ENCODE results near the gene CNTROB. TPM values are rescaled to one million over a fixed set of nuclear protein-coding genes. Genes with fewer than 3 reads are reported as not detected.

The CNTROB gene
- total and polyA plus RNA-seq, 9 donors = 15.0 to 27.3 (median 25.3) TPM

DNA sequence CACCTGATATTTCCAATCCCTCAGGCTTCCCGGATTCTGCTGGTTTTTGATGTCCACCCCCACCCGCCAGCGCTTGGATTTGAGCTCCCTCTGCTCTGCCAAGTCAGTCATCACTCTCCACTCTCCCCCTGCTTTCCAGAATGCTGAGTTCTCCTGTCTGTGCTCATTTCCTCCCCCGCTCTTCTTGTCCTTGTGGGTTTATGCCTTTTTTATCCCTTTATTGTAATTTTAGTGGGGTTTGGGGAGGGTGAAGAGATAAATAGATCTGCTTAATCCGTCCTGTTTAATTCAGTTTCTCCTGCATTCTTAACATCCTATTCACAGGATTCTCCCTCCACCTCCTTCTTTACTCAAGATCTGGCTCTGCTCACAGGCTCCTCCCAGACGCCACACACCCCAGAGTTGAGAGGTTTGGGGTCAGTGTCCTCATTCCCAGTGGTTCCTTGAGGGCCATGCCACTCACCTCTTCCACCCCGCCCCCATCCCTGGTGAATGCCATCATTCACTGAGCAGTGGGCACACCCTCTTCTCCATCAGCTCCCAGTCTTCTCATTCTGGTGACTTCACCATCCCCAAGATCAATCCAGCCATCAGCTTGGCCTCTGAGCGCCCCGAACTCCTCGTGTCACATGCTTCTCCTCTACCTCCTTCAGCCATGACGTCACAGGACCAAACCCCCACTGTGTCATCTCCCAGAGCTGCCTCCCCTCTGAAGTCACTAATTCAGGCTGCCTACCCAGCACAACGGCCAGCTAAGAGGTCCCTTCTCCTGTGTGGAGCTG lies 55.3 kb downstream of the CNTROB start:
- intact Hi-C loops (cut with DNase I) = loop anchor here (5.0 to 10.0 kb wide), 7 partner anchors 63 to 253 kb away; partner anchors contain the start of gene KCNAB3 (in 1 of the 4)
- WGBS, 3 donors = 39 to 43% (median 42%) methylated on average over 12 of the region's 12 CpGs
- no peaks in the 10 kb centered on the region for H3K27me3 ChIP-seq
- H3K27ac ChIP-seq = no peak overlapping the region
- TF ChIP-seq EP300 (IDR thresholded peaks at IDR 0.05) = no peak
- TF ChIP-seq, protein P1, sequence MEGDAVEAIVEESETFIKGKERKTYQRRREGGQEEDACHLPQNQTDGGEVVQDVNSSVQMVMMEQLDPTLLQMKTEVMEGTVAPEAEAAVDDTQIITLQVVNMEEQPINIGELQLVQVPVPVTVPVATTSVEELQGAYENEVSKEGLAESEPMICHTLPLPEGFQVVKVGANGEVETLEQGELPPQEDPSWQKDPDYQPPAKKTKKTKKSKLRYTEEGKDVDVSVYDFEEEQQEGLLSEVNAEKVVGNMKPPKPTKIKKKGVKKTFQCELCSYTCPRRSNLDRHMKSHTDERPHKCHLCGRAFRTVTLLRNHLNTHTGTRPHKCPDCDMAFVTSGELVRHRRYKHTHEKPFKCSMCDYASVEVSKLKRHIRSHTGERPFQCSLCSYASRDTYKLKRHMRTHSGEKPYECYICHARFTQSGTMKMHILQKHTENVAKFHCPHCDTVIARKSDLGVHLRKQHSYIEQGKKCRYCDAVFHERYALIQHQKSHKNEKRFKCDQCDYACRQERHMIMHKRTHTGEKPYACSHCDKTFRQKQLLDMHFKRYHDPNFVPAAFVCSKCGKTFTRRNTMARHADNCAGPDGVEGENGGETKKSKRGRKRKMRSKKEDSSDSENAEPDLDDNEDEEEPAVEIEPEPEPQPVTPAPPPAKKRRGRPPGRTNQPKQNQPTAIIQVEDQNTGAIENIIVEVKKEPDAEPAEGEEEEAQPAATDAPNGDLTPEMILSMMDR (IDR thresholded peaks at IDR 0.05) = no peak
- TF ChIP-seq POLR2A (IDR thresholded peaks at IDR 0.05) = no peak
- no peaks in the 10 kb centered on the region for H3K4me1 ChIP-seq (ENCODE audit: insufficient read depth)
- no peak overlapping the region for H3K4me3 ChIP-seq
- DNase-seq = no peak
- no peaks in the 10 kb centered on the region for H3K36me3 ChIP-seq
- H3K9me3 ChIP-seq = no peaks in the 10 kb centered on the region

DNA sequence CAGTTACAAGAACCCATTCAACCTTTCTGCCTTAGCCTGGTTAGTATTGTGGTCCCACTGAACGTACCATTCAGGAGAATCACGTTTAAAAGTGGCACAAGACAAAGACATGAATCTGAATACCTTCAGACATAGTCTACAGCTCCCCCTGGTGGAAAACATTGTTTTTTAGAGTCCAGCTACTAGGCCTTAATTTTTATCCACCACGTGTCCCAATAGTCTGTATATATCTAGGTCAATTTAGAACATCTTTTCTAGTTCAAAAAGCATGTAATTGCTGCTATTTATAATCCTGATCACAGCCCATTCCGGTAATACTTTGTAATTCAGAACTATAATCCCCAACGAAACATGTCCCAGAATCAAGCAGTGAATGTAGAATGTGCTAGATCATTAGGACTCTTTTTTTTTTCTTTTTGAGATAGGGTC lies 56.8 kb downstream of the CNTROB start:
- peak in 1 of 5 donors; percentile 52 for DNase-seq
- Histone ChIP-seq H3K9me3 (no peaks in the 10 kb centered on the region), H3K27me3 (no peaks in the 10 kb centered on the region), H3K4me3 (no peak overlapping the region), H3K4me1 (ENCODE audit: insufficient read depth) (no peaks in the 10 kb centered on the region), H3K36me3 (no peaks in the 10 kb centered on the region), H3K27ac (peak overlapping the region in 1 of 2 donors; percentile 15)
- 14 to 18% (median 16%) methylated on average over 5 of the region's 5 CpGs for WGBS, 3 donors
- TF ChIP-seq, protein P1 (IDR thresholded peaks at IDR 0.05) = peak; percentile 32 to 88 (median 72)
- TF ChIP-seq POLR2A (IDR thresholded peaks at IDR 0.05) = no peak
- intact Hi-C loops (cut with DNase I) = loop anchor here (5.0 to 10.0 kb wide), 7 partner anchors 64 to 254 kb away; partner anchors contain the start of gene KCNAB3 (in 1 of the 4)

DNA sequence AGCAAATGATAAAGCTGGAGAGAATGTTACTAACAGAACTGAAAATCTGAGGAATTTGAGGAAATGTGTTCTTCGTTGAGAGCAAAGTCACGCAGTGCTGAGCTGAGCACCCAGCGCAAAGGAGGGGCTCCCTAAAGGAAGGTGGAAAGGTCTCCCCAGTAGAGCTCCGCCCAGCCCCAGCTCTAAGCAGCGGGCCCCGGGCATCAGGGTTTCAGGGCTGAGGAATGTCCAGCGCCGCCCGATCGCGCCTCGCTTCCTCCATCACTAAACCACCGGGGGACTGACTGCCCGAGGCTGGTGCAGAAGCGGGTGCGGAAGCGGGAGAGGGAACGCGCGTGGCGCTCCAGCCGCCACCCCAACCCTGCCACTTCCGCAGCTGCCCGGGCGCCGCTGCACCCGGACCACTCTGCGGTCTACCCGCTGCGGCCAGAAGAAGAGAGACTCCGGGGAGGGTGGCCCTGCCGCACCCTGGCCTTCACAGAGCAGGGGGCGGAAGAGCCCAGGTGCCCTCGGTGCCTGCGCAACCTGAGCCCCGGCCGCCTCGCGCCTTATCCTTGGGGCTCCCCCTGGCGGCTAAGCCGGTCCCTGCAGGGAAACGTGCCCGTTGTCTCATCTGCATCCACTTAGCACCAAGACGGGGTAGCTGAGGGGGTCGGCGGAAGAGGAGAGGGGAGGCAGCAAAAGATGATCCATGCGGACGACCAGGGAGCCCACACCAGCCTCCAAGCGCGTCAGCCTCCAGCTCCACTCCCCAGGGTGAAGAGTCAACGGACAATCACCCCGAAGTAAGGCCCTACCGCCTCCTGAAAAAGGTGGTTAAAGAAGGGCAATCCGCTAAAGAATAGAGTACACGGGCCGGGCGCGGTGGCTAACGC lies 58.0 kb downstream of the CNTROB start:
- Histone ChIP-seq H3K4me3 (peak overlapping the region; percentile 41), H3K27me3 (no peaks in the 10 kb centered on the region), H3K4me1 (ENCODE audit: insufficient read depth) (no peaks in the 10 kb centered on the region), H3K27ac (peak overlapping the region in 1 of 2 donors; percentile 33), H3K36me3 (no peaks in the 10 kb centered on the region), H3K9me3 (no peaks in the 10 kb centered on the region)
- DNase-seq = peak; percentile 74 to 91 (median 85)
- intact Hi-C loops (cut with DNase I) = loop anchor here (2.0 to 10.0 kb wide), 10 partner anchors 65 to 255 kb away; partner anchors contain the start of gene KCNAB3 (in 1 of the 4)
- TF ChIP-seq EP300 (IDR thresholded peaks at IDR 0.05) (no peak), POLR2A (IDR thresholded peaks at IDR 0.05) (no peak)
- TF ChIP-seq, protein P1 (IDR thresholded peaks at IDR 0.05) = peak; percentile 91 to 99 (median 93)
- 3 to 4% (median 4%) methylated on average over 50 to 59 of the region's 59 CpGs for WGBS, 3 donors

- intact Hi-C loops (cut with DNase I) = loop anchor here in 3 of 4 donors (5.0 kb wide), 2 partner anchors 65 to 170 kb away; no protein-coding TSS in a partner anchor
- Histone ChIP-seq H3K4me3 (no peak overlapping the region), H3K4me1 (ENCODE audit: insufficient read depth) (no peaks in the 10 kb centered on the region), H3K36me3 (no peaks in the 10 kb centered on the region), H3K9me3 (no peaks in the 10 kb centered on the region), H3K27me3 (no peaks in the 10 kb centered on the region), H3K27ac (no peak overlapping the region)
- no peak for DNase-seq
- WGBS, 3 donors = 56 to 73% (median 63%) methylated on average over 2 of the region's 2 CpGs
- TF ChIP-seq POLR2A (IDR thresholded peaks at IDR 0.05) (no peak), EP300 (IDR thresholded peaks at IDR 0.05) (no peak)
- TF ChIP-seq, protein P1 (IDR thresholded peaks at IDR 0.05) = no peak
Observed at GRCh38 chr17:7992516-7992915, 60.5 kb downstream of the CNTROB start.
